GM21723 (cell line): ENCODE data around the gene RNF157.

ENCODE experiments used
- ATAC-seq: cut with Tn5 transposase; IDR thresholded peaks from one replicate; pipeline ENCODE4 v1.9.1; 2021; ENCODE audit warnings: mild to moderate bottlenecking, moderate library complexity; ENCODE audit not compliant: unreplicated experiment

RNF157 gene

GRCh38 chr17:76145231-76146052, 94.9 kb downstream of the RNF157 start:
- ATAC-seq: no peak

GRCh38 chr17:76142585-76143041, 97.7 kb downstream of the RNF157 start:
- no peak for ATAC-seq

GRCh38 chr17:76142039-76142584, 98.2 kb downstream of the RNF157 start:
- ATAC-seq: no peak

- ATAC-seq: peak; percentile 74
Observed at GRCh38 chr17:76141212-76142038, 98.9 kb downstream of the RNF157 start, which contains the start of gene FOXJ1. Gene FOXJ1 (minus strand): TSS chr17:76141245. CDS start chr17:76140395, 850 bp downstream.

GRCh38 chr17:76140661-76141211, 99.6 kb downstream of the RNF157 start:
- no peak for ATAC-seq

GRCh38 chr17:76139801-76140660, 100.3 kb downstream of the RNF157 start:
- ATAC-seq: no peak

- ATAC-seq: no peak
Observed at GRCh38 chr17:76138896-76139752, 101.2 kb downstream of the RNF157 start.

- no peak for ATAC-seq
Observed at GRCh38 chr17:76138234-76138895, 101.9 kb downstream of the RNF157 start.

- ATAC-seq: no peak
Observed at GRCh38 chr17:76137351-76138233, 102.7 kb downstream of the RNF157 start.

GRCh38 chr17:76137001-76137350, 103.3 kb downstream of the RNF157 start:
- ATAC-seq: no peak

GRCh38 chr17:76136276-76137000, 103.9 kb downstream of the RNF157 start:
- ATAC-seq: no peak

GRCh38 chr17:76135810-76136188, 104.5 kb downstream of the RNF157 start:
- ATAC-seq: no peak

GRCh38 chr17:76134911-76135809, 105.1 kb downstream of the RNF157 start:
- ATAC-seq: no peak

- no peak for ATAC-seq
Observed at GRCh38 chr17:76132574-76133338, 107.5 kb downstream of the RNF157 start.
